ENCODE results near the gene ENTHD1. TPM values are rescaled to one million over a fixed set of nuclear protein-coding genes. Genes with fewer than 3 reads are reported as not detected.

Gene ENTHD1
- total RNA-seq, 3 donors from 2014 or later, result not detected

- no peaks in the 10 kb centered on the region for H3K36me3 ChIP-seq (ENCODE audit: low read depth)
- no peaks in the 10 kb centered on the region for H3K4me1 ChIP-seq (ENCODE audit: low read depth)
- ATAC-seq, result no peak
- no peaks in the 10 kb centered on the region for H3K9me3 ChIP-seq
- no peak for TF ChIP-seq CTCF (IDR thresholded peaks at IDR 0.05)
- intact Hi-C loops (cut with DNase I, micrococcal nuclease), result no loop called here
- DNase-seq, result peak in 1 of 3 donors; percentile 33
- H3K4me3 ChIP-seq, result no peak overlapping the region
These were observed 179.2 kb downstream of the ENTHD1 start for GRCh38 chr22:39714321-39714720.

DNA sequence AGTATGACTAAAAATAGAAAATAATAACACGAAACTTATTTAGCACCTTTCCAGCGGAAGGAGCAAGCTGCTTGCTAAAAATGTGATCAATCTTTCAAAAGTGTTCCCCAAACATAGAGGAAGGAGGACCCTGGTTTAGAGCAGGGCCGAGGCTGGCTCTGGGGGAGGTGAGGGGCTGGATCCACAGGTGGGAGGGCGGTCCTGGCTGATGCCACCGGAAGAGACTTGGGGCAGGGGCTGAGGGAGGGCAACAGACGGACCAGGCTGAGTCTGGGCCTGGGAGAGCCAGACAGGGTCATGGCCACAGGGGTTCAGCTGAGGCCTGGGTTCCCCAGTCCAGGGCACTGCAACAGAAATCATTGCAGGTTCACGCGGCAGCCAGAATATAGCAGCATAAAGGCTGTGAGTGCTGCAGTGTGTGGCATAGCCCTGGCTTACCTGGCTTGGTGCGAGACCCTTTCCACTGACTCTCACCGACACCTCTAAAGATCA, 179.7 kb downstream of the ENTHD1 start:
- TF ChIP-seq CTCF (IDR thresholded peaks at IDR 0.05), result no peak
- H3K4me1 ChIP-seq (ENCODE audit: low read depth), result no peaks in the 10 kb centered on the region
- DNase-seq, result peak in 1 of 3 donors; percentile 23
- no peak for ATAC-seq
- H3K9me3 ChIP-seq, result no peaks in the 10 kb centered on the region
- no peaks in the 10 kb centered on the region for H3K36me3 ChIP-seq (ENCODE audit: low read depth)
- intact Hi-C loops (cut with DNase I, micrococcal nuclease), result no loop called here
- H3K4me3 ChIP-seq, result no peak overlapping the region

DNA sequence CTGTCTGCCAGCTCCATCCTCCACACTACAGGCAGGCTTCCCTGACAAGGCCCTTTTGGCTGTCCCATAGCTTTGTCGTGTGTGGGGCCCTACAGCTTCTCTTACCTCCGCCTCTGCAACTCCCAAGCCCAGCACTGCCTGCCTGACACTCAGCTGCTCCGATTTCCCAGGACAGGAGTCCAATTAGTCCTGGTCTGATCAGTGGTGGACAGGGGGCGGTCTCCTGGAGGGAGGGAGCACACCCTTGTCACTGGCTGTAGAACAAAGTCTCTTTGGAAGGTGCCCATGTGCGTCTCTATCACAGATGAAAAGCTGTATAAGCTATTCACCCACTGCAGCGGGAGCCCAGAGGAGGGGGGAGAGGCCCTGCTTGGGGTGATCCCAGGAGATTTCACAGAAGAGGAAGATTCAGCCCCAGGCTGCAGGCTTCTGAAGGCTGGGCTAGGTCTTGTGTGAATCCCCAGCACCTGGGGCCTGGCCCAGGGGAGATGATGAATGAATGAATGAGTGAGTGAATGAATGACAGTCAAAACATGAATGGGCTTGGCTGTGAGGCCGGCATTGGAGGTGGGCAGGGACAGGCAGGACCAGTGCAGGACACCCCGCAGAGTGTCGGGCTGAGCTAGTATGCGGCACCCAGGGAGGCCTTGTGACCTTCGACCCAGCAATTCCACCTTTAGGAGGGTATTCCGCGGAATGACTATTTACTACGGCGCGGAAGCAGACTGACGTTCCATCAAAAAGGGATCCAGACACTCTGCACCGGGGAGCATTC, 180.6 kb downstream of the ENTHD1 start:
- no peak for TF ChIP-seq CTCF (IDR thresholded peaks at IDR 0.05)
- ATAC-seq (no peak), DNase-seq (peak in 1 of 3 donors; percentile 31)
- no peaks in the 10 kb centered on the region for H3K9me3 ChIP-seq
- no peaks in the 10 kb centered on the region for H3K4me1 ChIP-seq (ENCODE audit: low read depth)
- intact Hi-C loops (cut with DNase I, micrococcal nuclease), result no loop called here
- H3K36me3 ChIP-seq (ENCODE audit: low read depth), result no peaks in the 10 kb centered on the region
- no peak overlapping the region for H3K4me3 ChIP-seq

- peak in 1 of 3 donors; percentile 3 for DNase-seq
- ATAC-seq, result no peak
- no peaks in the 10 kb centered on the region for H3K4me1 ChIP-seq (ENCODE audit: low read depth)
- no peaks in the 10 kb centered on the region for H3K36me3 ChIP-seq (ENCODE audit: low read depth)
- H3K4me3 ChIP-seq, result no peak overlapping the region
- intact Hi-C loops (cut with DNase I, micrococcal nuclease), result no loop called here
- no peaks in the 10 kb centered on the region for H3K9me3 ChIP-seq
- TF ChIP-seq CTCF (IDR thresholded peaks at IDR 0.05), result no peak
These were observed 181.5 kb downstream of the ENTHD1 start for GRCh38 chr22:39712081-39712480.

- intact Hi-C loops (cut with DNase I, micrococcal nuclease), result no loop called here
- no peaks in the 10 kb centered on the region for H3K36me3 ChIP-seq (ENCODE audit: low read depth)
- no peaks in the 10 kb centered on the region for H3K9me3 ChIP-seq
- no peak for TF ChIP-seq CTCF (IDR thresholded peaks at IDR 0.05)
- ATAC-seq (no peak), DNase-seq (peak in 2 of 3 donors; percentile 16 to 20)
- H3K4me1 ChIP-seq (ENCODE audit: low read depth), result no peaks in the 10 kb centered on the region
- no peak overlapping the region for H3K4me3 ChIP-seq
These were observed 183.0 kb downstream of the ENTHD1 start for GRCh38 chr22:39710380-39711150.

Measured in mucosa of descending colon (tissue), 3 donors.